SK-N-SH treated with all-trans-retinoic acid at 6 μM for 48 hours (cell line): Measurements from ENCODE around the gene TEKT1.

Source experiments
- ARNTL ChIP-seq: fragments of 450-650 bp; formaldehyde crosslinking; IDR thresholded peaks from 2 replicates; pipeline ENCODE4 v1.5.0; 2020; ENCODE audit warnings: low read depth, mild to moderate bottlenecking, moderate library complexity, borderline replicate concordance
- CREB5 ChIP-seq: fragments of 250-450 bp; sonication (Bioruptor Pico); IDR thresholded peaks from 2 replicates; pipeline ENCODE4 v1.5.1; 2020; ENCODE audit warnings: low read depth, mild to moderate bottlenecking, moderate library complexity
- CSRNP3 ChIP-seq: fragments of 250-450 bp; sonication (Bioruptor Pico); IDR thresholded peaks from 2 replicates; pipeline ENCODE4 v1.5.1; 2021; ENCODE audit warnings: mild to moderate bottlenecking, moderate library complexity
- ESRRG ChIP-seq: fragments of 250-450 bp; sonication (Bioruptor Pico); IDR thresholded peaks from 2 replicates; pipeline ENCODE4 v1.6.1; 2021; ENCODE audit warnings: mild to moderate bottlenecking
- GLIS3 ChIP-seq: fragments of 250-450 bp; sonication (Bioruptor Pico); IDR thresholded peaks from 2 replicates; pipeline ENCODE4 v1.5.0; 2020; ENCODE audit warnings: mild to moderate bottlenecking, moderate library complexity
- OSR1 ChIP-seq: fragments of 250-450 bp; sonication (Bioruptor Pico); IDR thresholded peaks from 2 replicates; pipeline ENCODE4 v1.8.0; 2022; ENCODE audit warnings: moderate library complexity, mild to moderate bottlenecking, inconsistent platforms
- PATZ1 ChIP-seq: fragments of 250-450 bp; sonication (Bioruptor Pico); IDR thresholded peaks from 2 replicates; pipeline ENCODE4 v1.8.0; 2020; ENCODE audit warnings: mild to moderate bottlenecking, moderate library complexity, borderline replicate concordance
- RARB ChIP-seq: fragments of 250-450 bp; sonication (Bioruptor Pico); IDR thresholded peaks from 2 replicates; pipeline ENCODE4 v1.8.0; 2021; ENCODE audit warnings: mild to moderate bottlenecking, moderate library complexity
- TCF4 ChIP-seq: fragments of 250-450 bp; sonication (Bioruptor Pico); IDR thresholded peaks from 2 replicates; pipeline ENCODE4 v1.8.0; 2021; ENCODE audit warnings: mild to moderate bottlenecking, moderate library complexity, borderline replicate concordance
- ZC3H10 ChIP-seq: fragments of 250-450 bp; sonication (Bioruptor Pico); IDR thresholded peaks from 2 replicates; pipeline ENCODE4 v1.5.1; 2021; ENCODE audit warnings: mild to moderate bottlenecking, moderate library complexity
- ZFP30 ChIP-seq: fragments of 450-650 bp; formaldehyde crosslinking; IDR thresholded peaks from 2 replicates; pipeline ENCODE4 v1.5.0; 2022; ENCODE audit warnings: mild to moderate bottlenecking, moderate library complexity
- ZNF70 ChIP-seq: fragments of 450-650 bp; formaldehyde crosslinking; IDR thresholded peaks from 2 replicates; pipeline ENCODE4 v1.5.0; 2020; ENCODE audit warnings: mild to moderate bottlenecking, moderate library complexity
- ZNF8 ChIP-seq: fragments of 450-650 bp; formaldehyde crosslinking; IDR thresholded peaks from 2 replicates; pipeline ENCODE4 v1.5.0; 2020; ENCODE audit warnings: mild to moderate bottlenecking, moderate library complexity

- TF ChIP-seq RARB (CRISPR knock-in tag), result no peak
- TF ChIP-seq ZFP30 (CRISPR knock-in tag), result no peak
- TF ChIP-seq ZNF70 (CRISPR knock-in tag), result no peak
- TF ChIP-seq CREB5 (CRISPR knock-in tag), result no peak
- no peak for TF ChIP-seq ARNTL (CRISPR knock-in tag)
- TF ChIP-seq PATZ1, result no peak
- no peak for TF ChIP-seq CSRNP3 (CRISPR knock-in tag)
- TF ChIP-seq OSR1 (CRISPR knock-in tag), result no peak
- no peak for TF ChIP-seq ZC3H10 (CRISPR knock-in tag)
- TF ChIP-seq ESRRG, result no peak
- TF ChIP-seq TCF4 (CRISPR knock-in tag), result no peak
- no peak for TF ChIP-seq ZNF8 (CRISPR knock-in tag)
- no peak for TF ChIP-seq GLIS3 (CRISPR knock-in tag)
Measured at GRCh38 chr17:6797718-6798351, 33.7 kb downstream of the TEKT1 start.
